SK-N-SH (cell line): ENCODE measurements around the gene RETREG2. TPM values are rescaled to one million over a fixed set of nuclear protein-coding genes. Genes with fewer than 3 reads are reported as not detected.

Experiments
- CTCF ChIA-PET: fragments of 300-600, 350-600 bp; formaldehyde crosslinking; extraction: SDS; loops from one replicate; lab custom pipeline; 2021; lab: Yijun Ruan, JAX
- POLR2A ChIA-PET: fragments of 350-600 bp; sonication (Branson Sonifier 250); formaldehyde crosslinking; extraction: SDS; loops from one replicate; lab custom pipeline; 2020; ENCODE audit warnings: antibody characterized with exemption, inconsistent platforms; lab: Yijun Ruan, JAX
- DNase-seq: peaks from one replicate; pipeline ENCODE4 v3.0.0; 2012
- H2AFZ ChIP-seq: fragments of 200-600 bp; sonication (generic); 2 replicates; pipeline ENCODE4 v1.8.1; 2016; ENCODE audit warnings: antibody characterized with exemption, mild to moderate bottlenecking, low read depth
- H3F3A ChIP-seq: fragments of 200-600 bp; sonication (generic); replicated peaks from 2 replicates; pipeline ENCODE3; 2016; ENCODE audit warnings: antibody characterized with exemption, mild to moderate bottlenecking; ENCODE audit not compliant: insufficient read depth
- H3K27ac ChIP-seq, 2 experiments: fragments of 200-500 bp in 1 of 2; fragments of 200-600 bp in 1 of 2; sonication (Bioruptor generic) in 1 of 2; sonication (generic), shearing (Covaris generic) in 1 of 2; 2 replicates each; pipeline versions ENCODE4 v1.5.1 to v1.6.1; 2014 to 2016; ENCODE audit warnings: low read depth in 2 of 2, inconsistent platforms in 1 of 2, low read length in 1 of 2, mild to moderate bottlenecking in 1 of 2, mixed read lengths in 1 of 2
- H3K27me3 ChIP-seq: fragments of 200-600 bp; sonication (generic), shearing (Covaris generic); 2 replicates; pipeline ENCODE4 v1.6.1; 2016; ENCODE audit warnings: mixed run types; ENCODE audit not compliant: insufficient read depth
- H3K36me3 ChIP-seq, 2 experiments: fragments of 200-500 bp in 1 of 2; fragments of 200-600 bp in 1 of 2; sonication (Bioruptor generic) in 1 of 2; sonication (generic) in 1 of 2; replicated peaks in 1 of 2; 2 replicates each; pipeline versions ENCODE3 to v1.5.1; 2014 to 2016; ENCODE audit warnings: low read length in 1 of 2, mild to moderate bottlenecking in 1 of 2; ENCODE audit not compliant: insufficient read depth in 2 of 2, control insufficient read depth in 1 of 2
- H3K4me1 ChIP-seq, 2 experiments: fragments of 200-500 bp in 1 of 2; fragments of 200-600 bp in 1 of 2; sonication (Bioruptor generic) in 1 of 2; sonication (generic), shearing (Covaris generic) in 1 of 2; 2 replicates each; pipeline versions ENCODE4 v1.5.1 to v1.6.1; 2014 to 2016; ENCODE audit warnings: low read depth in 1 of 2, low read length in 1 of 2, mixed run types in 1 of 2; ENCODE audit not compliant: insufficient read depth in 2 of 2, control insufficient read depth in 1 of 2
- H3K4me2 ChIP-seq: fragments of 200-600 bp; sonication (generic), shearing (Covaris generic); 2 replicates; pipeline ENCODE4 v1.6.1; 2017; ENCODE audit warnings: mixed run types
- H3K4me3 ChIP-seq, 2 experiments: fragments of 200-500 bp in 1 of 2; fragments of 200-600 bp in 1 of 2; sonication (Bioruptor generic) in 1 of 2; sonication (generic), shearing (Covaris generic) in 1 of 2; 2 replicates each; pipeline versions ENCODE4 v1.5.1 to v1.8.1; 2014 to 2016; ENCODE audit warnings: low read depth in 2 of 2, inconsistent platforms in 1 of 2, low read length in 1 of 2, mild to moderate bottlenecking in 1 of 2, mixed read lengths in 1 of 2, moderate library complexity in 1 of 2
- H3K79me2 ChIP-seq: fragments of 200-600 bp; sonication (generic); 2 replicates; pipeline ENCODE4 v1.8.1; 2017; ENCODE audit warnings: mild to moderate bottlenecking; ENCODE audit not compliant: insufficient read depth
- H3K9ac ChIP-seq: fragments of 200-600 bp; sonication (generic); 2 replicates; pipeline ENCODE4 v1.6.1; 2017; ENCODE audit warnings: mixed run types
- H3K9me2 ChIP-seq: fragments of 200-600 bp; sonication (generic); 2 replicates; pipeline ENCODE4 v1.6.1; 2017; ENCODE audit warnings: mixed run types
- H3K9me3 ChIP-seq: fragments of 200-600 bp; sonication (generic); 2 replicates; pipeline ENCODE4 v1.6.1; 2017; ENCODE audit warnings: mixed run types, mild to moderate bottlenecking, moderate library complexity
- H4K20me1 ChIP-seq: fragments of 200-600 bp; sonication (generic); 2 replicates; pipeline ENCODE4 v1.6.1; 2017; ENCODE audit warnings: mild to moderate bottlenecking, mixed run types; ENCODE audit not compliant: insufficient read depth
- CHD2 ChIP-seq: fragments of 150-350 bp; IDR thresholded peaks from 2 replicates; pipeline ENCODE4 v1.6.1; 2018; ENCODE audit warnings: low read length; ENCODE audit not compliant: partially characterized antibody
- EZH2phosphoT487 ChIP-seq: fragments of 200-600 bp; sonication (generic); IDR thresholded peaks from 2 replicates; pipeline ENCODE4 v1.6.1; 2017; ENCODE audit warnings: low read depth, mixed run types, mild to moderate bottlenecking, antibody characterized with exemption, moderate library complexity, borderline replicate concordance
- FOSL2 ChIP-seq: IDR thresholded peaks from 2 replicates; pipeline ENCODE4 v1.4.0; 2012; ENCODE audit warnings: low read depth, mild to moderate bottlenecking, moderate library complexity, borderline replicate concordance
- FOXJ3 ChIP-seq: sonication (generic); formaldehyde crosslinking; IDR thresholded peaks from 2 replicates; pipeline ENCODE4 v1.5.1; 2020; ENCODE audit warnings: mild to moderate bottlenecking, missing genetic modification reagents
- FOXM1 ChIP-seq: IDR thresholded peaks from 2 replicates; pipeline ENCODE4 v1.4.0; 2012; ENCODE audit warnings: low read depth, mild to moderate bottlenecking
- IRF3 ChIP-seq: fragments of 150-350 bp; IDR thresholded peaks from 2 replicates; pipeline ENCODE4 v1.6.1; 2016; ENCODE audit warnings: mild to moderate bottlenecking, low read depth, low read length
- JUND ChIP-seq: IDR thresholded peaks from 2 replicates; pipeline ENCODE4 v1.4.0; 2012
- MEF2A ChIP-seq: IDR thresholded peaks from 2 replicates; pipeline ENCODE4 v1.4.0; 2012; ENCODE audit warnings: low read depth, borderline replicate concordance
- NRF1 ChIP-seq: IDR thresholded peaks from 2 replicates; pipeline ENCODE4 v1.6.1; 2012; ENCODE audit warnings: low read depth, mild to moderate bottlenecking, low read length
- POLR2AphosphoS5 ChIP-seq: IDR thresholded peaks from 2 replicates; pipeline ENCODE4 v1.6.1; 2012; ENCODE audit warnings: low read depth, low read length
- RAD21 ChIP-seq: IDR thresholded peaks from 2 replicates; pipeline ENCODE4 v1.6.1; 2012; ENCODE audit warnings: mild to moderate bottlenecking, low read length
- RCOR1 ChIP-seq: fragments of 150-350 bp; IDR thresholded peaks from 2 replicates; pipeline ENCODE4 v1.6.1; 2017; ENCODE audit warnings: antibody characterized with exemption, low read length
- SIN3A ChIP-seq: IDR thresholded peaks from 2 replicates; pipeline ENCODE4 v1.6.1; 2012; ENCODE audit warnings: low read depth, mild to moderate bottlenecking, low read length, moderate library complexity, borderline replicate concordance
- TAF1 ChIP-seq: IDR thresholded peaks from 2 replicates; pipeline ENCODE4 v1.6.1; 2012; ENCODE audit warnings: low read depth, mild to moderate bottlenecking, low read length, moderate library complexity, borderline replicate concordance
- TCF12 ChIP-seq: IDR thresholded peaks from 2 replicates; pipeline ENCODE4 v1.4.0; 2012
- TEAD4 ChIP-seq: IDR thresholded peaks from 2 replicates; pipeline ENCODE4 v1.4.0; 2012; ENCODE audit warnings: mild to moderate bottlenecking, borderline replicate concordance; ENCODE audit not compliant: insufficient read depth
- ZBTB33 ChIP-seq: IDR thresholded peaks from 2 replicates; pipeline ENCODE4 v1.4.0; 2012; ENCODE audit warnings: low read depth, borderline replicate concordance
- WGBS: methylation state at CpG from one replicate; pipeline ENCODE4 v1.1.6; 2017; ENCODE audit warnings: low lambda C conversion rate; 5-methylcytosine and 5-hydroxymethylcytosine counted together
- polyA plus RNA-seq, 3 experiments: library from polyadenylated mRNA; depleted of rRNA; stranded (reverse); fragments of >200 nt; gene quantifications; 2 replicates each; pipeline ENCODE4 v1.2.3, GENCODE V29; 2012
- TF ChIP-seq, protein P1 (sequence below): fragments of 200-600 bp; sonication (generic); IDR thresholded peaks from 2 replicates; pipeline ENCODE4 v1.6.1; 2017; ENCODE audit warnings: antibody characterized with exemption, mild to moderate bottlenecking, moderate library complexity
- TF ChIP-seq, protein P2 (sequence below): IDR thresholded peaks from 2 replicates; pipeline ENCODE4; 2012
- TF ChIP-seq, protein P3 (sequence below): IDR thresholded peaks from 2 replicates; pipeline ENCODE4 v1.4.0; 2012; ENCODE audit warnings: low read depth

RETREG2 gene
- polyA plus RNA-seq, 1 of the 3 experiments (the other 2 are of a cell fraction): 74.6 TPM

- Histone ChIP-seq H3K79me2 (no peaks in the 10 kb centered on the region), H3F3A (no peaks in the 10 kb centered on the region), H3K27me3 (no peaks in the 10 kb centered on the region), H3K9ac (no peak overlapping the region), H2AFZ (no peak overlapping the region), H3K4me1 (peaks cover 8 to 10% of the 10 kb centered on the region in 2 experiments; a peak in 1 of 4 replicates), H3K36me3 (peaks cover 26 to 35% of the 10 kb centered on the region in 2 experiments), H3K4me3 (no peak overlapping the region), H3K4me2 (no peak overlapping the region), H3K27ac (peak overlapping the region in 1 of 2 experiments; percentile 19; a peak in 2 of 4 replicates), H3K9me2 (no peaks in the 10 kb centered on the region), H3K9me3 (no peaks in the 10 kb centered on the region), H4K20me1 (0 out of 2 replicates have a peak, but pooled peaks cover 3% of the 10 kb centered on the region)
- peak; percentile 48 for DNase-seq
- POLR2A ChIA-PET: interaction anchor here (1.0 kb wide), 1 partner anchor 145 kb away, joined by 4 read pairs; no protein-coding TSS in a partner anchor
- WGBS: 70% methylated on average over 6 of the region's 6 CpGs
- CTCF ChIA-PET: interaction anchor here (1.0 to 10.8 kb wide), 8 partner anchors 12 to 162 kb away, joined by 3 to 75 read pairs (median 6); no protein-coding TSS in a partner anchor
- TF ChIP-seq FOXJ3 (no peak), SIN3A (peak; percentile 56; the same call in 1 of the 2 replicates), RAD21 (no peak), TCF12 (peak; percentile 87), FOSL2 (peak; percentile 55; the same call in 1 of the 2 replicates), TEAD4 (0 out of 2 replicates have a peak, but pooled peaks have one; percentile 28), JUND (peak; percentile 30; the same call in 1 of the 2 replicates), NRF1 (no peak), IRF3 (no peak)
- TF ChIP-seq, protein P1, sequence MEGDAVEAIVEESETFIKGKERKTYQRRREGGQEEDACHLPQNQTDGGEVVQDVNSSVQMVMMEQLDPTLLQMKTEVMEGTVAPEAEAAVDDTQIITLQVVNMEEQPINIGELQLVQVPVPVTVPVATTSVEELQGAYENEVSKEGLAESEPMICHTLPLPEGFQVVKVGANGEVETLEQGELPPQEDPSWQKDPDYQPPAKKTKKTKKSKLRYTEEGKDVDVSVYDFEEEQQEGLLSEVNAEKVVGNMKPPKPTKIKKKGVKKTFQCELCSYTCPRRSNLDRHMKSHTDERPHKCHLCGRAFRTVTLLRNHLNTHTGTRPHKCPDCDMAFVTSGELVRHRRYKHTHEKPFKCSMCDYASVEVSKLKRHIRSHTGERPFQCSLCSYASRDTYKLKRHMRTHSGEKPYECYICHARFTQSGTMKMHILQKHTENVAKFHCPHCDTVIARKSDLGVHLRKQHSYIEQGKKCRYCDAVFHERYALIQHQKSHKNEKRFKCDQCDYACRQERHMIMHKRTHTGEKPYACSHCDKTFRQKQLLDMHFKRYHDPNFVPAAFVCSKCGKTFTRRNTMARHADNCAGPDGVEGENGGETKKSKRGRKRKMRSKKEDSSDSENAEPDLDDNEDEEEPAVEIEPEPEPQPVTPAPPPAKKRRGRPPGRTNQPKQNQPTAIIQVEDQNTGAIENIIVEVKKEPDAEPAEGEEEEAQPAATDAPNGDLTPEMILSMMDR: peak; percentile 38; the same call in 1 of the 2 replicates
- TF ChIP-seq, protein P2, sequence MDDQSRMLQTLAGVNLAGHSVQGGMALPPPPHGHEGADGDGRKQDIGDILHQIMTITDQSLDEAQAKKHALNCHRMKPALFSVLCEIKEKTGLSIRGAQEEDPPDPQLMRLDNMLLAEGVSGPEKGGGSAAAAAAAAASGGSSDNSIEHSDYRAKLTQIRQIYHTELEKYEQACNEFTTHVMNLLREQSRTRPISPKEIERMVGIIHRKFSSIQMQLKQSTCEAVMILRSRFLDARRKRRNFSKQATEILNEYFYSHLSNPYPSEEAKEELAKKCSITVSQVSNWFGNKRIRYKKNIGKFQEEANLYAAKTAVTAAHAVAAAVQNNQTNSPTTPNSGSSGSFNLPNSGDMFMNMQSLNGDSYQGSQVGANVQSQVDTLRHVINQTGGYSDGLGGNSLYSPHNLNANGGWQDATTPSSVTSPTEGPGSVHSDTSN: peak; percentile 33; the same call in 1 of the 2 replicates
- TF ChIP-seq, protein P3, sequence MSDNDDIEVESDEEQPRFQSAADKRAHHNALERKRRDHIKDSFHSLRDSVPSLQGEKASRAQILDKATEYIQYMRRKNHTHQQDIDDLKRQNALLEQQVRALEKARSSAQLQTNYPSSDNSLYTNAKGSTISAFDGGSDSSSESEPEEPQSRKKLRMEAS: peak; percentile 60; the same call in 1 of the 2 replicates
Measured at GRCh38 chr2:219142329-219142728, 35.7 kb upstream of the RETREG2 start.

DNA sequence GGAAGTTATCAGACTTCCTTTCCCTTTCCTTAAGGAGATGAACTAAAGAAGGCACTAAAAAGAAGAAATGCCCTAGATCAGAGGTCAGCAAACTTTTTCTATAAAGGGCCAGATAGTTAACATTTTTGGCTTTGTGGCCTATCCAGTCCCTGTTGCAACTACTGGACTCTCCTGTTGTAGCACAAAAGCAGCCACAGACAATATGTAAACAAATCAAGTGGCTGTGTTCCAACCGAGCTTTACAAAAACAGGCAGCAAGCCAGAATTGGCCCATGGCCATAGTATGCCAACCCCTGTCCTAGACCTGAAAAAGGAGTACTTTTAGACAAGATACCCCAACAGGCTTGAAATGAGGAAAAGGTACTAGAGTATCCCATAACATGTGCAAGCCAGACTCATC lies 28.4 kb upstream of the RETREG2 start:
- no peaks in the 10 kb centered on the region for H4K20me1 ChIP-seq
- ChIA-PET POLR2A (interaction anchor here (1.2 kb wide), 1 partner anchor 153 kb away, joined by 4 read pairs; no protein-coding TSS in a partner anchor), CTCF (interaction anchor here (0.9 to 14.9 kb wide), 7 partner anchors 10 to 274 kb away, joined by 3 to 205 read pairs (median 9); partner anchors contain the start of genes IHH and NHEJ1)
- WGBS: 24% methylated on average over 1 of the region's 1 CpG
- H3K79me2 ChIP-seq: no peaks in the 10 kb centered on the region
- no peaks in the 10 kb centered on the region for H3K9me2 ChIP-seq
- no peak for TF ChIP-seq CHD2
- no peak for TF ChIP-seq POLR2AphosphoS5
- TF ChIP-seq TAF1: no peak
- no peak for TF ChIP-seq FOXM1
- TF ChIP-seq MEF2A: no peak
- TF ChIP-seq FOSL2: no peak
- TF ChIP-seq RCOR1: no peak
- TF ChIP-seq EZH2phosphoT487: no peak
- no peak for TF ChIP-seq ZBTB33
- no peak for DNase-seq
- H3K4me1 ChIP-seq: peaks cover 0 to 4% of the 10 kb centered on the region in 2 experiments; a peak in 1 of 4 replicates
- no peak overlapping the region for H3K4me2 ChIP-seq
- no peak overlapping the region for H3K4me3 ChIP-seq
- no peaks in the 10 kb centered on the region for H3K9me3 ChIP-seq
- H3K27me3 ChIP-seq: no peaks in the 10 kb centered on the region
- no peak overlapping the region for H3K9ac ChIP-seq
- H2AFZ ChIP-seq: no peak overlapping the region
- peak overlapping the region in 1 of 2 experiments; percentile 56; a peak in 2 of 4 replicates for H3K27ac ChIP-seq
- H3K36me3 ChIP-seq: peaks cover 25 to 31% of the 10 kb centered on the region in 2 experiments
- H3F3A ChIP-seq: peaks cover 5% of the 10 kb centered on the region
